Sigmoid colon (tissue), 7 donors: ENCODE data around the gene CNPY1. TPM values are rescaled to one million over a fixed set of nuclear protein-coding genes. Genes with fewer than 3 reads are reported as not detected.

Source experiments
- DNase-seq: peaks from one replicate; pipeline ENCODE4 v3.0.0-alpha.2; 2019
- H3K27ac ChIP-seq, 4 donors: fragments of 200-600 bp; sonication (generic); one replicate each; pipeline ENCODE4 v1.5.1; 2016 to 2019; ENCODE audit warnings: mild to moderate bottlenecking in 1 of 4
- H3K27me3 ChIP-seq, 3 donors: fragments of 200-600 bp; sonication (generic); one replicate each; pipeline ENCODE4 v1.5.1; 2019; ENCODE audit warnings: mild to moderate bottlenecking in 1 of 3
- H3K36me3 ChIP-seq, 4 donors: fragments of 200-600 bp; sonication (generic); one replicate each; pipeline ENCODE4 v1.5.1; 2016 to 2019
- H3K4me1 ChIP-seq, 4 donors: fragments of 200-600 bp; sonication (generic); one replicate each; pipeline ENCODE4 v1.5.1; 2017 to 2019
- H3K4me3 ChIP-seq, 4 donors: fragments of 200-600 bp; sonication (generic); one replicate each; pipeline ENCODE4 v1.5.1; 2017 to 2019; ENCODE audit warnings: mild to moderate bottlenecking in 2 of 4, moderate library complexity in 1 of 4
- H3K9me3 ChIP-seq, 4 donors: fragments of 200-600 bp in 3 of 4; sonication (generic) in 3 of 4; one replicate each; pipeline versions ENCODE4 v1.5.1 to v1.6.1; 2013 to 2019
- CTCF ChIP-seq, 4 experiments: fragments of 450-650 bp in 3 of 4; fragments of 200-600 bp in 1 of 4; IDR thresholded peaks; one replicate each; pipeline ENCODE4 v1.5.1; 2016 to 2019; ENCODE audit warnings: antibody characterized with exemption in 4 of 4, mild to moderate bottlenecking in 3 of 4, moderate library complexity in 2 of 4
- EP300 ChIP-seq, 4 donors: sonication (generic); formaldehyde crosslinking; IDR thresholded peaks; one replicate each; pipeline ENCODE4 v1.6.1; 2017; ENCODE audit warnings: antibody characterized with exemption in 4 of 4
- POLR2A ChIP-seq, 2 donors: fragments of 450-650 bp; IDR thresholded peaks; one replicate each; pipeline ENCODE4 v1.6.1; 2016; ENCODE audit warnings: antibody characterized with exemption in 2 of 2, mild to moderate bottlenecking in 2 of 2, moderate library complexity in 2 of 2
- POLR2AphosphoS5 ChIP-seq, 4 donors: sonication (generic); formaldehyde crosslinking; IDR thresholded peaks; one replicate each; pipeline ENCODE4 v1.6.1; 2017; ENCODE audit warnings: antibody characterized with exemption in 4 of 4
- WGBS, 2 donors: extraction: QIAGEN DNeasy Blood & Tissue Kit; methylation state at CpG; one replicate each; pipeline ENCODE4 v1.1.7; 2013; 5-methylcytosine and 5-hydroxymethylcytosine counted together
- intact Hi-C: fragments of 100-400 bp; cut with DNase I; formaldehyde crosslinking; loops from one replicate; pipeline ENCODE4 v1.15.1; 2023
- polyA plus RNA-seq, 3 donors: library from polyadenylated mRNA; stranded (reverse); fragments of 200-250 nt; gene quantifications; one replicate each; pipeline ENCODE4 v1.2.3, GENCODE V29; 2013
- total RNA-seq, 4 donors: library from RNA; depleted of rRNA; stranded (reverse); fragments of >200 nt; gene quantifications; one replicate each; pipeline ENCODE4 v1.1.0, GENCODE V29; 2016
- donor health status: healthy with polysubstance abuse.
- donor health status: Bipolar disorder and iron deficiency.
- donor health status: healthy.

CNPY1 gene
- total and polyA plus RNA-seq, 7 donors, result not detected

GRCh38 chr7:155470686-155471638 lies 75.4 kb downstream of the CNPY1 start:
- no peak for TF ChIP-seq POLR2AphosphoS5 (IDR thresholded peaks at IDR 0.05)
- no peak for TF ChIP-seq CTCF (IDR thresholded peaks at IDR 0.05)
- no peak for TF ChIP-seq POLR2A (IDR thresholded peaks at IDR 0.05)
- no peak for TF ChIP-seq EP300 (IDR thresholded peaks at IDR 0.05)
- H3K4me1 ChIP-seq, result peaks cover 0 to 28% (median 25%) of the 10 kb centered on the region in 4 donors
- H3K4me3 ChIP-seq, result no peak overlapping the region
- no peak overlapping the region for H3K27ac ChIP-seq
- H3K36me3 ChIP-seq, result no peaks in the 10 kb centered on the region
- H3K9me3 ChIP-seq, result peaks cover 0 to 2% (median 0%) of the 10 kb centered on the region in 4 donors
- intact Hi-C loops, result no loop called here
- peaks cover 74 to 100% (median 97%) of the 10 kb centered on the region in 3 donors for H3K27me3 ChIP-seq
- 4 to 6% methylated on average over 24 of the region's 24 CpGs for WGBS, 2 donors
- DNase-seq, result peak; percentile 38

- peaks cover 79 to 100% (median 98%) of the 10 kb centered on the region in 3 donors for H3K27me3 ChIP-seq
- 24% methylated on average over 8 of the region's 8 CpGs for WGBS, 2 donors
- intact Hi-C loops, result no loop called here
Observed at GRCh38 chr7:155470186-155470487, 76.2 kb downstream of the CNPY1 start.

GRCh38 chr7:155469311-155470185 lies 76.8 kb downstream of the CNPY1 start:
- H3K36me3 ChIP-seq, result no peaks in the 10 kb centered on the region
- WGBS, 2 donors, result 6 to 7% methylated on average over 12 of the region's 12 CpGs
- H3K27ac ChIP-seq, result no peak overlapping the region
- DNase-seq, result peak; percentile 17
- TF ChIP-seq POLR2AphosphoS5 (IDR thresholded peaks at IDR 0.05), result no peak
- TF ChIP-seq CTCF (IDR thresholded peaks at IDR 0.05), result no peak
- no peak for TF ChIP-seq EP300 (IDR thresholded peaks at IDR 0.05)
- TF ChIP-seq POLR2A (IDR thresholded peaks at IDR 0.05), result no peak
- peaks cover 0 to 29% (median 27%) of the 10 kb centered on the region in 4 donors for H3K4me1 ChIP-seq
- no peaks in the 10 kb centered on the region for H3K9me3 ChIP-seq
- H3K27me3 ChIP-seq, result peaks cover 85 to 100% (median 99%) of the 10 kb centered on the region in 3 donors
- no peak overlapping the region for H3K4me3 ChIP-seq
- intact Hi-C loops, result no loop called here

More at GRCh38 chr7:155470186-155470487, 76.2 kb downstream of the CNPY1 start:
- DNase-seq, result peak; percentile 12
- Histone ChIP-seq H3K36me3 (no peaks in the 10 kb centered on the region), H3K4me1 (peaks cover 0 to 29% (median 27%) of the 10 kb centered on the region in 4 donors), H3K9me3 (no peaks in the 10 kb centered on the region), H3K27ac (no peak overlapping the region), H3K4me3 (no peak overlapping the region)
- TF ChIP-seq POLR2A (IDR thresholded peaks at IDR 0.05), result no peak
- TF ChIP-seq POLR2AphosphoS5 (IDR thresholded peaks at IDR 0.05), result no peak
- TF ChIP-seq EP300 (IDR thresholded peaks at IDR 0.05), result no peak
- no peak for TF ChIP-seq CTCF (IDR thresholded peaks at IDR 0.05)

GRCh38 chr7:155468785-155469148 lies 77.6 kb downstream of the CNPY1 start:
- H3K27me3 ChIP-seq, result peaks cover 84 to 100% (median 96%) of the 10 kb centered on the region in 3 donors

More at GRCh38 chr7:155468785-155469148, 77.6 kb downstream of the CNPY1 start:
- Histone ChIP-seq H3K4me1 (peaks cover 0 to 29% (median 27%) of the 10 kb centered on the region in 4 donors), H3K27ac (no peak overlapping the region), H3K36me3 (no peaks in the 10 kb centered on the region), H3K4me3 (no peak overlapping the region), H3K9me3 (no peaks in the 10 kb centered on the region)
- TF ChIP-seq EP300 (IDR thresholded peaks at IDR 0.05) (no peak), POLR2A (IDR thresholded peaks at IDR 0.05) (no peak), CTCF (IDR thresholded peaks at IDR 0.05) (no peak), POLR2AphosphoS5 (IDR thresholded peaks at IDR 0.05) (peak in 1 of 4 donors; percentile 20)
- peak; percentile 12 for DNase-seq
- 11 to 12% methylated on average over 10 of the region's 10 CpGs for WGBS, 2 donors
- intact Hi-C loops, result no loop called here
